Ovary (tissue), 3 donors: ENCODE data around the gene VAV3.

Experiments
- POLR2A ChIP-seq: fragments of 450-650 bp; IDR thresholded peaks from one replicate; pipeline ENCODE4 v1.6.1; 2017; ENCODE audit warnings: antibody characterized with exemption, mild to moderate bottlenecking, moderate library complexity
- TF ChIP-seq, protein P1 (sequence below), 3 donors: fragments of 450-650 bp in 2 of 3; fragments of 200-600 bp in 1 of 3; IDR thresholded peaks; one replicate each; pipeline versions ENCODE4 v1.5.1 to v1.8.0; 2016 to 2022; ENCODE audit warnings: antibody characterized with exemption in 3 of 3, mild to moderate bottlenecking in 1 of 3
- donor health status: DM: no; HTN: no; CAD: no.

DNA sequence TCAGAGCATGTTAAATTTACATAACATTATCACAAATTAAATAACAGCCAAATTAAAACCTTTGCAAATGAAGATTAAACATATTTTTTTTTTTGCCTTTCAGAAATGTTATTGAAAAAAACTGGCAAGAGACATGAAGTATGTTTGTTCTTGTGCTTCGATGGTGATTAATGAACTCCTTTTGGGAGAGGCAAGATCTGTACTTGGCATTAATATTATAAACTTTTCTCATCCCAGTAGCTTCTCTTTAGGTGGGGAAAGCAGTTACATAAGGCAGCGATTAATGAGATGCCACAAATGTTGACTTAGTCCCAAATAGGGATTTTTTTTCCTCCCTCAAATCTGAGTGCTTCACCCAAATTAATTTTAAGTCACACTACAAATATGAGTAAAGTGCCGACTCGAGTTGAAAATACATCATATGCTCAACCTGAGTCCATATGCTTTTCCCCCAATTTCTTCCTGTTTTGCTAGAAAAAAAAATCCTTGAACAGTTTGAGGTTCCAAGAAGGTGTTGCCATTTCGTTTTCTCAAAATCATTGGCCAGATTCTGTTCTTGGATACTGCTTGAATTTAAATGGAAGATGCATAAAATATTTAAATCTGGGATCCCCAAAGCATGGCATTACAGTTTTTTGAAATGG, 294.5 kb downstream of the VAV3 start:
- TF ChIP-seq, protein P1, sequence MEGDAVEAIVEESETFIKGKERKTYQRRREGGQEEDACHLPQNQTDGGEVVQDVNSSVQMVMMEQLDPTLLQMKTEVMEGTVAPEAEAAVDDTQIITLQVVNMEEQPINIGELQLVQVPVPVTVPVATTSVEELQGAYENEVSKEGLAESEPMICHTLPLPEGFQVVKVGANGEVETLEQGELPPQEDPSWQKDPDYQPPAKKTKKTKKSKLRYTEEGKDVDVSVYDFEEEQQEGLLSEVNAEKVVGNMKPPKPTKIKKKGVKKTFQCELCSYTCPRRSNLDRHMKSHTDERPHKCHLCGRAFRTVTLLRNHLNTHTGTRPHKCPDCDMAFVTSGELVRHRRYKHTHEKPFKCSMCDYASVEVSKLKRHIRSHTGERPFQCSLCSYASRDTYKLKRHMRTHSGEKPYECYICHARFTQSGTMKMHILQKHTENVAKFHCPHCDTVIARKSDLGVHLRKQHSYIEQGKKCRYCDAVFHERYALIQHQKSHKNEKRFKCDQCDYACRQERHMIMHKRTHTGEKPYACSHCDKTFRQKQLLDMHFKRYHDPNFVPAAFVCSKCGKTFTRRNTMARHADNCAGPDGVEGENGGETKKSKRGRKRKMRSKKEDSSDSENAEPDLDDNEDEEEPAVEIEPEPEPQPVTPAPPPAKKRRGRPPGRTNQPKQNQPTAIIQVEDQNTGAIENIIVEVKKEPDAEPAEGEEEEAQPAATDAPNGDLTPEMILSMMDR (IDR thresholded peaks at IDR 0.05): no peak
- no peak for TF ChIP-seq POLR2A
